H1 (cell line): ENCODE results near the gene PLGRKT. TPM values are rescaled to one million over a fixed set of nuclear protein-coding genes. Genes with fewer than 3 reads are reported as not detected.

Experiments
- CTCF ChIA-PET: fragments of 300-600 bp; sonication (Branson Sonifier 250); formaldehyde crosslinking; loops from one replicate; lab custom pipeline; 2021; ENCODE audit not compliant: partially characterized antibody; lab: Charles Lee
- POLR2A ChIA-PET: fragments of 300-600 bp; sonication (Branson Sonifier 250); formaldehyde crosslinking; loops from one replicate; lab custom pipeline; 2021; ENCODE audit warnings: inconsistent platforms; ENCODE audit not compliant: partially characterized antibody; lab: Charles Lee
- DNase-seq, 2 experiments: peaks; one replicate each; pipeline versions ENCODE4 v3.0.0 to v3.0.0-alpha.2; 2010 to 2022; ENCODE audit warnings: low spot score in 2 of 2, low read depth in 1 of 2, mixed read lengths in 1 of 2
- FAIRE-seq: peaks from 2 replicates; lab custom pipeline; 2011; peaks lifted over from hg19 to GRCh38; lab: Jason Lieb, UNC
- H2AFZ ChIP-seq: 2 replicates; pipeline ENCODE4 v1.8.1; 2012; ENCODE audit warnings: low read length, inconsistent platforms
- H2AK5ac ChIP-seq: 2 replicates; pipeline ENCODE4 v1.6.1; 2013; ENCODE audit warnings: low read depth, low read length
- H2BK120ac ChIP-seq: replicated peaks from 2 replicates; pipeline ENCODE3; 2013; ENCODE audit warnings: low read depth, low read length, inconsistent platforms
- H2BK12ac ChIP-seq: 2 replicates; pipeline ENCODE4 v1.6.1; 2013; ENCODE audit warnings: low read depth, low read length
- H2BK15ac ChIP-seq: 2 replicates; pipeline ENCODE4 v1.6.1; 2013; ENCODE audit warnings: low read length
- H2BK20ac ChIP-seq: 2 replicates; pipeline ENCODE4 v1.6.1; 2013; ENCODE audit warnings: low read length
- H2BK5ac ChIP-seq: 2 replicates; pipeline ENCODE4 v1.6.1; 2013; ENCODE audit warnings: low read depth, low read length
- H3K14ac ChIP-seq: 2 replicates; pipeline ENCODE4 v1.6.1; 2013; ENCODE audit warnings: inconsistent platforms; ENCODE audit not compliant: insufficient read length
- H3K18ac ChIP-seq: 2 replicates; pipeline ENCODE4 v1.6.1; 2013; ENCODE audit warnings: low read length; ENCODE audit errors: extremely low read depth
- H3K23ac ChIP-seq: 2 replicates; pipeline ENCODE4 v1.6.1; 2013; ENCODE audit warnings: inconsistent platforms; ENCODE audit not compliant: insufficient read length
- H3K23me2 ChIP-seq: 2 replicates; pipeline ENCODE4 v1.6.1; 2013; ENCODE audit warnings: low read depth, low read length
- H3K27ac ChIP-seq: 2 replicates; pipeline ENCODE4 v1.6.1; 2011; ENCODE audit warnings: low read depth, low read length, inconsistent platforms
- H3K27me3 ChIP-seq, 4 experiments: replicated peaks in 1 of 4; 1 replicate in 1 of 4; 2 replicates in 3 of 4; pipeline versions ENCODE4 v1.6.1 to v1.8.1; 2011 to 2013; ENCODE audit warnings: low read length in 3 of 4, mild to moderate bottlenecking in 3 of 4, inconsistent platforms in 2 of 4, mixed read lengths in 2 of 4, moderate library complexity in 1 of 4; ENCODE audit not compliant: control insufficient read depth in 3 of 4, insufficient read depth in 3 of 4; ENCODE audit errors: extremely low read depth in 1 of 4
- H3K36me3 ChIP-seq, 4 experiments: 2 replicates each; pipeline versions ENCODE4 v1.6.1 to v1.8.1; 2011 to 2013; ENCODE audit warnings: mild to moderate bottlenecking in 4 of 4, low read length in 3 of 4, moderate library complexity in 2 of 4, control low read depth in 1 of 4, inconsistent platforms in 1 of 4; ENCODE audit not compliant: insufficient read depth in 4 of 4, control insufficient read depth in 2 of 4
- H3K4ac ChIP-seq: replicated peaks from 2 replicates; pipeline ENCODE3; 2013; ENCODE audit warnings: low read length, low read depth, mixed read lengths, inconsistent platforms; ENCODE audit not compliant: insufficient read length
- H3K4me1 ChIP-seq, 4 experiments: replicated peaks in 1 of 4; 1 replicate in 1 of 4; 2 replicates in 3 of 4; pipeline versions ENCODE4 v1.6.1 to v1.8.1; 2011 to 2013; ENCODE audit warnings: low read length in 3 of 4, inconsistent platforms in 2 of 4, mixed read lengths in 1 of 4; ENCODE audit not compliant: insufficient read depth in 4 of 4, control insufficient read depth in 3 of 4
- H3K4me2 ChIP-seq, 2 experiments: 2 replicates each; pipeline versions ENCODE4 v1.6.1 to v1.8.1; 2011 to 2013; ENCODE audit warnings: low read depth in 2 of 2, low read length in 2 of 2, control low read depth in 1 of 2, inconsistent platforms in 1 of 2, mild to moderate bottlenecking in 1 of 2; ENCODE audit not compliant: insufficient read depth in 1 of 2
- H3K4me3 ChIP-seq, 4 experiments: fragments of 200-600, 300-600 bp in 1 of 4; sonication (generic), shearing (Covaris generic), sonication (Bioruptor Twin) in 1 of 4; 2 replicates each; pipeline versions ENCODE4 v1.5.1 to v1.8.1; 2011 to 2016; ENCODE audit warnings: low read length in 4 of 4, low read depth in 3 of 4, control low read depth in 2 of 4, inconsistent platforms in 2 of 4, mild to moderate bottlenecking in 2 of 4, mixed read lengths in 1 of 4, moderate library complexity in 1 of 4; ENCODE audit not compliant: insufficient read depth in 2 of 4; ENCODE audit errors: extremely low read depth in 1 of 4
- H3K56ac ChIP-seq: replicated peaks from 2 replicates; pipeline ENCODE3; 2013; ENCODE audit warnings: low read depth, mild to moderate bottlenecking, mixed read lengths, low read length, inconsistent platforms; ENCODE audit not compliant: insufficient read length
- H3K79me1 ChIP-seq: 2 replicates; pipeline ENCODE4 v1.6.1; 2013; ENCODE audit warnings: low read depth, low read length, control low read depth
- H3K79me2 ChIP-seq, 2 experiments: 2 replicates each; pipeline versions ENCODE4 v1.6.1 to v1.8.1; 2012 to 2013; ENCODE audit warnings: low read length in 2 of 2, mild to moderate bottlenecking in 2 of 2, inconsistent platforms in 1 of 2; ENCODE audit not compliant: insufficient read depth in 2 of 2, control insufficient read depth in 1 of 2
- H3K9ac ChIP-seq, 4 experiments: replicated peaks in 1 of 4; 1 replicate in 1 of 4; 2 replicates in 3 of 4; pipeline versions ENCODE4 v1.6.1 to v1.8.1; 2011 to 2013; ENCODE audit warnings: low read depth in 3 of 4, low read length in 3 of 4, control low read depth in 2 of 4, mild to moderate bottlenecking in 2 of 4, moderate library complexity in 2 of 4, inconsistent platforms in 1 of 4; ENCODE audit errors: extremely low read depth in 1 of 4
- H3K9me3 ChIP-seq, 2 experiments: 2 replicates each; pipeline versions ENCODE4 v1.6.1 to v1.8.1; 2012 to 2013; ENCODE audit warnings: mild to moderate bottlenecking in 2 of 2, moderate library complexity in 2 of 2, control low read depth in 1 of 2, inconsistent platforms in 1 of 2, low read depth in 1 of 2, low read length in 1 of 2, mixed read lengths in 1 of 2; ENCODE audit not compliant: insufficient read depth in 2 of 2
- H4K20me1 ChIP-seq, 2 experiments: replicated peaks in 1 of 2; 2 replicates each; pipeline versions ENCODE3 to v1.8.1; 2011 to 2013; ENCODE audit warnings: inconsistent platforms in 2 of 2, low read length in 2 of 2, mild to moderate bottlenecking in 1 of 2; ENCODE audit not compliant: insufficient read depth in 2 of 2, control insufficient read depth in 1 of 2
- H4K5ac ChIP-seq: 2 replicates; pipeline ENCODE4 v1.6.1; 2013; ENCODE audit warnings: low read length, low read depth, mixed read lengths, inconsistent platforms; ENCODE audit not compliant: insufficient read length
- H4K8ac ChIP-seq: 2 replicates; pipeline ENCODE4 v1.8.0; 2013; ENCODE audit warnings: mild to moderate bottlenecking, moderate library complexity, low read length, inconsistent platforms; ENCODE audit not compliant: insufficient read depth; ENCODE audit errors: extremely low read depth
- H4K91ac ChIP-seq: replicated peaks from 2 replicates; pipeline ENCODE3; 2013; ENCODE audit warnings: low read length, mixed read lengths, inconsistent platforms; ENCODE audit not compliant: insufficient read length
- CHD2 ChIP-seq: IDR thresholded peaks from 2 replicates; pipeline ENCODE4 v1.6.1; 2012; ENCODE audit warnings: low read length, improper control_type of control experiment
- GTF2F1 ChIP-seq: IDR thresholded peaks from 2 replicates; pipeline ENCODE4 v1.6.1; 2012; ENCODE audit warnings: low read depth, low read length, improper control_type of control experiment, borderline replicate concordance
- RNF2 ChIP-seq: fragments of 200-900, 300-1000 bp; sonication (generic); IDR thresholded peaks from 2 replicates; pipeline ENCODE4 v1.7.1; 2016; ENCODE audit warnings: borderline replicate concordance, low read depth, mild to moderate bottlenecking, antibody characterized with exemption, low read length; ENCODE audit not compliant: poor library complexity, severe bottlenecking; ENCODE audit errors: missing control alignments
- SP1 ChIP-seq: IDR thresholded peaks from 2 replicates; pipeline ENCODE4 v1.6.1; 2011; ENCODE audit warnings: low read depth, low read length
- SP4 ChIP-seq: IDR thresholded peaks from 2 replicates; pipeline ENCODE4 v1.6.1; 2012; ENCODE audit warnings: low read length, inconsistent platforms
- WGBS, 2 experiments: shearing (Covaris generic) in 1 of 2; methylation state at CpG; one replicate each; pipeline versions ENCODE4 v1.1.6 to v1.1.7; 2013 to 2015; ENCODE audit warnings: low lambda C conversion rate in 2 of 2, mixed read lengths in 2 of 2, inconsistent platforms in 1 of 2, low coverage in 1 of 2, missing lambda C conversion rate in 1 of 2; ENCODE audit not compliant: insufficient replicate concordance in 2 of 2, insufficient coverage in 1 of 2, insufficient read length in 1 of 2; ENCODE audit errors: extremely low coverage in 1 of 2, missing lambda C conversion rate in 1 of 2; 5-methylcytosine and 5-hydroxymethylcytosine counted together
- polyA plus RNA-seq, 7 experiments: library from polyadenylated mRNA; depleted of rRNA in 3 of 7; stranded (reverse) in 5 of 7; unstranded in 2 of 7; fragments of >200 nt in 5 of 7; fragments of 200-250 nt in 2 of 7; gene quantifications; 1 replicate in 5 of 7; 2 replicates in 1 of 7; 4 replicates in 1 of 7; pipeline versions ENCODE4 v1.2.1 to v1.2.3, GENCODE V29; 2011 to 2013; ENCODE audit warnings: missing spikeins in 2 of 7, mixed read lengths in 2 of 7
- total RNA-seq: library from RNA; stranded (reverse); fragmentation: NEBNext Ultra II Directional; extraction: Animal tissue kit (Norgen Biotek cat#: 25700); gene quantifications from 2 replicates; pipeline ENCODE4 v1.2.1, GENCODE V29; 2021

PLGRKT gene
- total and polyA plus RNA-seq, 2 of the 8 experiments (the other 6 are each of a cell fraction or from before 2014, with no cell fraction given): 5.4 to 15.7 TPM

- Histone ChIP-seq H4K20me1 (no peaks in the 10 kb centered on the region), H2BK12ac (no peak overlapping the region), H4K8ac (no peak overlapping the region), H3K14ac (no peak overlapping the region), H3K9me3 (no peaks in the 10 kb centered on the region), H3K4me3 (no peak overlapping the region), H3K23ac (no peak overlapping the region), H2BK5ac (no peak overlapping the region), H3K4me2 (no peak overlapping the region), H3K4ac (no peak overlapping the region), H3K27ac (no peak overlapping the region), H3K36me3 (no peaks in the 10 kb centered on the region; a peak in 1 of 8 replicates), H3K79me2 (no peaks in the 10 kb centered on the region), H2AK5ac (no peak overlapping the region), H2BK15ac (no peak overlapping the region), H3K27me3 (no peaks in the 10 kb centered on the region), H4K91ac (no peak overlapping the region), H3K23me2 (no peaks in the 10 kb centered on the region), H3K9ac (no peak overlapping the region), H3K79me1 (no peaks in the 10 kb centered on the region), H2BK120ac (no peak overlapping the region), H2AFZ (no peak overlapping the region), H3K4me1 (no peaks in the 10 kb centered on the region), H2BK20ac (no peak overlapping the region), H4K5ac (no peak overlapping the region), H3K56ac (no peak overlapping the region), H3K18ac (no peak overlapping the region)
- TF ChIP-seq RNF2 (no peak), CHD2 (no peak), SP1 (no peak), SP4 (no peak), GTF2F1 (no peak)
- ChIA-PET CTCF (interaction anchor here (1.0 to 1.9 kb wide), 3 partner anchors 36 to 165 kb away, joined by 3 to 4 read pairs (median 4); partner anchors contain the start of gene CD274), POLR2A (no interaction called here)
- FAIRE-seq: no peak
- 86% methylated on average over 1 of the region's 1 CpG; no CpG with 5 or more reads in 1 of the 2 experiments for WGBS, 2 experiments
- DNase-seq: no peak
Measured at GRCh38 chr9:5357431-5358105, 80.2 kb downstream of the PLGRKT start.
